GM12865 (cell line): ENCODE results near the gene CABLES2.
A peak's percentile ranks its signal among the peaks of the same experiment; 100 is the strongest.

Experiments
- DNase-seq: peaks from one replicate; pipeline ENCODE4 v3.0.0; 2010; ENCODE audit warnings: low read depth
- H3K4me3 ChIP-seq: 2 replicates; pipeline ENCODE4 v1.5.1; 2011; ENCODE audit warnings: mild to moderate bottlenecking, low read depth, low read length, control low read depth
- TF ChIP-seq, protein P1 (sequence below): IDR thresholded peaks from 2 replicates; pipeline ENCODE4 v1.5.1; 2011; ENCODE audit warnings: low read length, control low read depth, low read depth, inconsistent platforms; ENCODE audit not compliant: insufficient read depth; ENCODE audit errors: missing control alignments

The CABLES2 gene

GRCh38 chr20:62407221-62407992 is at the start of gene CABLES2:
CABLES2 (minus strand) TSS chr20:62407285; CDS start chr20:62407276, 9 bp downstream.
- TF ChIP-seq, protein P1, sequence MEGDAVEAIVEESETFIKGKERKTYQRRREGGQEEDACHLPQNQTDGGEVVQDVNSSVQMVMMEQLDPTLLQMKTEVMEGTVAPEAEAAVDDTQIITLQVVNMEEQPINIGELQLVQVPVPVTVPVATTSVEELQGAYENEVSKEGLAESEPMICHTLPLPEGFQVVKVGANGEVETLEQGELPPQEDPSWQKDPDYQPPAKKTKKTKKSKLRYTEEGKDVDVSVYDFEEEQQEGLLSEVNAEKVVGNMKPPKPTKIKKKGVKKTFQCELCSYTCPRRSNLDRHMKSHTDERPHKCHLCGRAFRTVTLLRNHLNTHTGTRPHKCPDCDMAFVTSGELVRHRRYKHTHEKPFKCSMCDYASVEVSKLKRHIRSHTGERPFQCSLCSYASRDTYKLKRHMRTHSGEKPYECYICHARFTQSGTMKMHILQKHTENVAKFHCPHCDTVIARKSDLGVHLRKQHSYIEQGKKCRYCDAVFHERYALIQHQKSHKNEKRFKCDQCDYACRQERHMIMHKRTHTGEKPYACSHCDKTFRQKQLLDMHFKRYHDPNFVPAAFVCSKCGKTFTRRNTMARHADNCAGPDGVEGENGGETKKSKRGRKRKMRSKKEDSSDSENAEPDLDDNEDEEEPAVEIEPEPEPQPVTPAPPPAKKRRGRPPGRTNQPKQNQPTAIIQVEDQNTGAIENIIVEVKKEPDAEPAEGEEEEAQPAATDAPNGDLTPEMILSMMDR: peak; percentile 4
- H3K4me3 ChIP-seq: peak within 1 kb of the TSS; percentile 89
- peak; percentile 96 for DNase-seq

DNA sequence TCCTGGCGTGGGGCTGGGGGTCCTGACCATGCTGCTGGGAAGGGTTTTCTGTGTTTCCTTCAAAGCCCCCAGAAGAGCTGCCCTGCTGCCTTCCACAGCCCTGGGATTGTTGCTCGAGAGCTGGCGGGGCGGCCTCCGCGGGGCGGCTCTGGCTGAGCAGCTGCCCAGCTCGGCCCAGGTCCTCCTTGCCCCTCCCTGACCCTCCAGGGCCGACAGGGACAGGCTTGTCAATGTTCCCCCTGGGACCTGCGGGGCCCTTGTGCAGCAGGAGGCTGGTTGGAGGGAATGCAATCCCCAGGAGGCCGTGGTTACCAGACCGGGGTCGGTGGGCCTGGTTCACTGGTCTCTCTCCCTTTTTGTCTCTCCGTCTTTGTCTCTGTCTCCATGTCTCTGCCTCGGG is 48.8 kb upstream of the CABLES2 start:
- no peak for DNase-seq
- no peak overlapping the region for H3K4me3 ChIP-seq
- TF ChIP-seq, protein P1: no peak

GRCh38 chr20:62454904-62455636 is 48.0 kb upstream of the CABLES2 start:
- TF ChIP-seq, protein P1: no peak
- DNase-seq: no peak

GRCh38 chr20:62453186-62453808 is 46.2 kb upstream of the CABLES2 start:
- TF ChIP-seq, protein P1: no peak
- no peak for DNase-seq
- no peak overlapping the region for H3K4me3 ChIP-seq

More at GRCh38 chr20:62454904-62455636, 48.0 kb upstream of the CABLES2 start:
- H3K4me3 ChIP-seq: no peak overlapping the region

- DNase-seq: no peak
- no peak overlapping the region for H3K4me3 ChIP-seq
- TF ChIP-seq, protein P1: no peak
Observed at GRCh38 chr20:62452475-62453095, 45.5 kb upstream of the CABLES2 start.

GRCh38 chr20:62451970-62452369 is 44.9 kb upstream of the CABLES2 start:
- no peak for DNase-seq
- TF ChIP-seq, protein P1: no peak
- no peak overlapping the region for H3K4me3 ChIP-seq
